Measurements from ENCODE around the gene SORCS3. TPM values are rescaled to one million over a fixed set of nuclear protein-coding genes. Genes with fewer than 3 reads are reported as not detected.

SORCS3 gene
- total RNA-seq, 1 donor from 2014 or later, result 1.00 TPM

DNA sequence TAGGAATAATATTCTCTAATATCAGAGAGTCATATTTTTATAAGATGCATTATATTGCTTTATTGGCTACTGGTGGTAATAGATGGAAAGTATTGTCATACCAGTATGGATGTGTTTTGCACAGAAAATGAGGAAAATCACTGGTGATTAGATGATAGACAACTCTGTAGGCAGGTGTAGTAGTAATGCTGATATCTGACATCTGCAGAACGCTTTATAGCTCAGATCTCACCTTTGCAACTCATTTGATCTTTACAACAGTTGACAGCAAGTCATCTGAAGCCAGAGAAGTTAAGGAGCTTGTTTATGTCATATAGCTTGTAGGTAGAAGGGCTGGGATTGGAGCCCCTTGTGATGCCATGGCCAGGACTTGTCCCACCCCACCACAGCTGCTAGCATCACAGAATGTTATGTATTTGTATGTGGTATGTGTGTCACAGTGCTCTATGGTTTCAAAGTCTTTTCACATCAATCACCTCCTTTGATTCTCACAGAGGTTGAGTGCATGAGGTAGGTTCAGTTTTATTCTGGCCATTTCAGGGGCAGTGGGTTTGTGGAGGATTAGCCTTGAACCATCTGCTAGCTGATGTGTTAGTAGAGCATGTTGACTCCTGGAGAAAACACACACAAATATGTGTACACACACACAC, 140.0 kb downstream of the SORCS3 start:
- H3K27ac Mint-ChIP-seq (ENCODE audit: unreplicated experiment), result no peak overlapping the region
- Histone ChIP-seq H3K9me3 (ENCODE audit: insufficient read depth, low read depth, low read length) (peaks cover 3% of the 10 kb centered on the region), H3K4me1 (ENCODE audit: insufficient read depth, low read length) (no peaks in the 10 kb centered on the region), H3K79me2 (ENCODE audit: insufficient read depth, low read length) (no peaks in the 10 kb centered on the region), H3K36me3 (ENCODE audit: insufficient read depth, low read length) (no peaks in the 10 kb centered on the region), H2AFZ (ENCODE audit: low read depth, low read length) (no peak overlapping the region), H3K4me2 (ENCODE audit: low read length) (no peak overlapping the region), H3K4me3 (ENCODE audit: insufficient read depth, low read depth, low read length) (no peak overlapping the region), H4K20me1 (ENCODE audit: insufficient read depth, low read length) (no peaks in the 10 kb centered on the region), H3K27me3 (ENCODE audit: insufficient read depth, low read length) (no peaks in the 10 kb centered on the region), H3K27ac (ENCODE audit: low read depth, low read length) (no peak overlapping the region), H3K9ac (ENCODE audit: low read length) (no peak overlapping the region)
- no peaks in the 10 kb centered on the region for H3K4me1 Mint-ChIP-seq (ENCODE audit: low read depth, unreplicated experiment)
- peaks cover 11% of the 10 kb centered on the region for H3K27me3 Mint-ChIP-seq (ENCODE audit: low read depth, unreplicated experiment)
- no peaks in the 10 kb centered on the region for H3K36me3 Mint-ChIP-seq (ENCODE audit: low read depth, unreplicated experiment)
- FAIRE-seq (no peak), DNase-seq (ENCODE audit: low read depth) (no peak)
- H3K9me3 Mint-ChIP-seq (ENCODE audit: unreplicated experiment), result peaks cover 5% of the 10 kb centered on the region
- no peak for TF ChIP-seq EZH2 (IDR thresholded peaks at IDR 0.05; ENCODE audit: insufficient read depth, low read length)
- TF ChIP-seq, protein P1, sequence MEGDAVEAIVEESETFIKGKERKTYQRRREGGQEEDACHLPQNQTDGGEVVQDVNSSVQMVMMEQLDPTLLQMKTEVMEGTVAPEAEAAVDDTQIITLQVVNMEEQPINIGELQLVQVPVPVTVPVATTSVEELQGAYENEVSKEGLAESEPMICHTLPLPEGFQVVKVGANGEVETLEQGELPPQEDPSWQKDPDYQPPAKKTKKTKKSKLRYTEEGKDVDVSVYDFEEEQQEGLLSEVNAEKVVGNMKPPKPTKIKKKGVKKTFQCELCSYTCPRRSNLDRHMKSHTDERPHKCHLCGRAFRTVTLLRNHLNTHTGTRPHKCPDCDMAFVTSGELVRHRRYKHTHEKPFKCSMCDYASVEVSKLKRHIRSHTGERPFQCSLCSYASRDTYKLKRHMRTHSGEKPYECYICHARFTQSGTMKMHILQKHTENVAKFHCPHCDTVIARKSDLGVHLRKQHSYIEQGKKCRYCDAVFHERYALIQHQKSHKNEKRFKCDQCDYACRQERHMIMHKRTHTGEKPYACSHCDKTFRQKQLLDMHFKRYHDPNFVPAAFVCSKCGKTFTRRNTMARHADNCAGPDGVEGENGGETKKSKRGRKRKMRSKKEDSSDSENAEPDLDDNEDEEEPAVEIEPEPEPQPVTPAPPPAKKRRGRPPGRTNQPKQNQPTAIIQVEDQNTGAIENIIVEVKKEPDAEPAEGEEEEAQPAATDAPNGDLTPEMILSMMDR (IDR thresholded peaks at IDR 0.05; ENCODE audit: insufficient read depth, low read depth, low read length), result no peak
- H3K4me3 Mint-ChIP-seq (ENCODE audit: unreplicated experiment), result no peak overlapping the region

DNA sequence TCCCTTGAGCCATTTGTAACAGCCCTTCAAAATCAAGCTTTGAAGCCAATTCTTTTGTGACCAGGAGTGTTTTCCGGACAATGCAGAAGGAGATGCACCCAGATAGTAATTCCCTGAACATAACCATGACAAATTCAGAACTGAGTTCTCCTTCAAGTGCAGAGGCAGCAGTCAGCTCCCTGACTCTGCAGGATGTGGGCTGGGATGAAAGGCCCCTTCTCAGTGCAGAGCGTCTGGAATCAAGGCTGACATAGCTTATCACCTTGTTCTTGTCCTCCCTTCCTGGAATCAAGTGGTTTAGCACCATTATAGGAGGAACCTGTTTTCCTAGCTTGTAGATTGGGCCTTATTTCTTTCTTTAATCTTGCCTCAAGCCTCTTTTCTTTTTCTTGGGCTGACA, 143.4 kb downstream of the SORCS3 start:
- FAIRE-seq (no peak), DNase-seq (ENCODE audit: low read depth) (no peak)
- no peak overlapping the region for H3K4me3 ChIP-seq (ENCODE audit: insufficient read depth, low read depth, low read length)
- Mint-ChIP-seq H3K4me3 (ENCODE audit: unreplicated experiment) (no peak overlapping the region), H3K36me3 (ENCODE audit: low read depth, unreplicated experiment) (no peaks in the 10 kb centered on the region), H3K9me3 (ENCODE audit: unreplicated experiment) (peaks cover 5% of the 10 kb centered on the region), H3K27me3 (ENCODE audit: low read depth, unreplicated experiment) (peaks cover 10% of the 10 kb centered on the region), H3K4me1 (ENCODE audit: low read depth, unreplicated experiment) (no peaks in the 10 kb centered on the region), H3K27ac (ENCODE audit: unreplicated experiment) (no peak overlapping the region)
- no peaks in the 10 kb centered on the region for H4K20me1 ChIP-seq (ENCODE audit: insufficient read depth, low read length)
- no peaks in the 10 kb centered on the region for H3K27me3 ChIP-seq (ENCODE audit: insufficient read depth, low read length)
- peaks cover 3% of the 10 kb centered on the region for H3K9me3 ChIP-seq (ENCODE audit: insufficient read depth, low read depth, low read length)
- TF ChIP-seq, protein P1 (IDR thresholded peaks at IDR 0.05; ENCODE audit: insufficient read depth, low read depth, low read length), result no peak
- no peak for TF ChIP-seq EZH2 (IDR thresholded peaks at IDR 0.05; ENCODE audit: insufficient read depth, low read length)
- no peaks in the 10 kb centered on the region for H3K4me1 ChIP-seq (ENCODE audit: insufficient read depth, low read length)
- no peak overlapping the region for H3K9ac ChIP-seq (ENCODE audit: low read length)
- H3K36me3 ChIP-seq (ENCODE audit: insufficient read depth, low read length), result no peaks in the 10 kb centered on the region
- no peak overlapping the region for H2AFZ ChIP-seq (ENCODE audit: low read depth, low read length)
- H3K79me2 ChIP-seq (ENCODE audit: insufficient read depth, low read length), result no peaks in the 10 kb centered on the region
- H3K27ac ChIP-seq (ENCODE audit: low read depth, low read length), result no peak overlapping the region
- no peak overlapping the region for H3K4me2 ChIP-seq (ENCODE audit: low read length)

DNA sequence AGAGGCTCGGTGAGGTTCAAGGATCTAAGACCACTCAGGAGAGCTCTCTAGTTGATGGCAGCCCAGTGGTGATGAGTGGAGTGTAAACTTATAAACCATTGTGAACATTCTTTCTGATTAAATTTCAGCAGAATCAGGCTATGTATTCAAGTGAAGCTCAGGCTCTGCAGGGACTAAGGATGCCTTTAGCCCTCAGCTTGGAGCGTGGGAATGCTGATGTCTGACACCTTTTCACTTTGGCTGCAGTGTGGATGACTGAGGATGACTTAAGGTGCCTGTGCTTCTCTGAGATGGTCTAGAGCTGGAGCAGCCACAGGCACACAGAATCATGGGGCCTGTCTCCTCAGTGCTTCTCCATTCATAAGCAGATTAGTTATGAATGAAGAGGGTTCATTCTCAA, 150.4 kb downstream of the SORCS3 start:
- Mint-ChIP-seq H3K27ac (ENCODE audit: unreplicated experiment) (no peak overlapping the region), H3K27me3 (ENCODE audit: low read depth, unreplicated experiment) (peaks cover 2% of the 10 kb centered on the region), H3K4me3 (ENCODE audit: unreplicated experiment) (no peak overlapping the region), H3K4me1 (ENCODE audit: low read depth, unreplicated experiment) (no peaks in the 10 kb centered on the region), H3K9me3 (ENCODE audit: unreplicated experiment) (no peaks in the 10 kb centered on the region), H3K36me3 (ENCODE audit: low read depth, unreplicated experiment) (no peaks in the 10 kb centered on the region)
- FAIRE-seq (no peak), DNase-seq (ENCODE audit: low read depth) (no peak)
- Histone ChIP-seq H3K4me2 (ENCODE audit: low read length) (no peak overlapping the region), H3K4me1 (ENCODE audit: insufficient read depth, low read length) (no peaks in the 10 kb centered on the region), H3K36me3 (ENCODE audit: insufficient read depth, low read length) (no peaks in the 10 kb centered on the region), H3K79me2 (ENCODE audit: insufficient read depth, low read length) (no peaks in the 10 kb centered on the region), H4K20me1 (ENCODE audit: insufficient read depth, low read length) (no peaks in the 10 kb centered on the region), H2AFZ (ENCODE audit: low read depth, low read length) (no peak overlapping the region), H3K27ac (ENCODE audit: low read depth, low read length) (no peak overlapping the region), H3K27me3 (ENCODE audit: insufficient read depth, low read length) (no peaks in the 10 kb centered on the region), H3K9ac (ENCODE audit: low read length) (no peak overlapping the region), H3K9me3 (ENCODE audit: insufficient read depth, low read depth, low read length) (no peaks in the 10 kb centered on the region), H3K4me3 (ENCODE audit: insufficient read depth, low read depth, low read length) (no peak overlapping the region)
- TF ChIP-seq, protein P1 (IDR thresholded peaks at IDR 0.05; ENCODE audit: insufficient read depth, low read depth, low read length), result no peak
- no peak for TF ChIP-seq EZH2 (IDR thresholded peaks at IDR 0.05; ENCODE audit: insufficient read depth, low read length)
